ENCODE measurements around the gene TCFL5. TPM values are rescaled to one million over a fixed set of nuclear protein-coding genes. Genes with fewer than 3 reads are reported as not detected.

TCFL5 gene
- total RNA-seq, 4 donors from 2014 or later, result 5.3 to 20.0 (median 14.2) TPM

DNA sequence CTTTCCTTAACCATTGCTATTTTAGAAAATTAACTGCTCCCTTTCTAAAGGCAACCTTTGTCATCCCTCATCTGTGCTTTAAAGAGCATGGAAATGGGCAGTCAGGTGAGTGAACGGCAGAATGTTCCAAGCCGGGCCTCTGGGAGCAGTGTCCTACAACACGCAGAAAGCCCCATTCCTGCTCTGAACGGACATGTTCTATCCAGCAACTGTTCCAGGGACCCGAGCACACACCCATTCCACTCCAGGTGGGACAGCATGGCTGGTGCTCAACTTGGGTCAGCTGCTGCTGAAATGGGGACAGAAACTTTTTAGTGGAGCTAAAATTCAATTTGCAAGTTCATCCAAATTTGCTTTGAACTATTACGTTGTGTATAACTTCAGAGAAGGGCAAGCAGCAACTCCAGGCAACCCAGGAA lies 38.0 kb upstream of the TCFL5 start:
- no peak for TF ChIP-seq POLR2A (IDR thresholded peaks at IDR 0.05)
- TF ChIP-seq, protein P1, sequence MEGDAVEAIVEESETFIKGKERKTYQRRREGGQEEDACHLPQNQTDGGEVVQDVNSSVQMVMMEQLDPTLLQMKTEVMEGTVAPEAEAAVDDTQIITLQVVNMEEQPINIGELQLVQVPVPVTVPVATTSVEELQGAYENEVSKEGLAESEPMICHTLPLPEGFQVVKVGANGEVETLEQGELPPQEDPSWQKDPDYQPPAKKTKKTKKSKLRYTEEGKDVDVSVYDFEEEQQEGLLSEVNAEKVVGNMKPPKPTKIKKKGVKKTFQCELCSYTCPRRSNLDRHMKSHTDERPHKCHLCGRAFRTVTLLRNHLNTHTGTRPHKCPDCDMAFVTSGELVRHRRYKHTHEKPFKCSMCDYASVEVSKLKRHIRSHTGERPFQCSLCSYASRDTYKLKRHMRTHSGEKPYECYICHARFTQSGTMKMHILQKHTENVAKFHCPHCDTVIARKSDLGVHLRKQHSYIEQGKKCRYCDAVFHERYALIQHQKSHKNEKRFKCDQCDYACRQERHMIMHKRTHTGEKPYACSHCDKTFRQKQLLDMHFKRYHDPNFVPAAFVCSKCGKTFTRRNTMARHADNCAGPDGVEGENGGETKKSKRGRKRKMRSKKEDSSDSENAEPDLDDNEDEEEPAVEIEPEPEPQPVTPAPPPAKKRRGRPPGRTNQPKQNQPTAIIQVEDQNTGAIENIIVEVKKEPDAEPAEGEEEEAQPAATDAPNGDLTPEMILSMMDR (IDR thresholded peaks at IDR 0.05), result peak in 1 of 4 experiments; percentile 13
- H3K4me3 ChIP-seq, result no peak overlapping the region
- no peak overlapping the region for H3K27ac ChIP-seq
- H3K27me3 ChIP-seq, result no peaks in the 10 kb centered on the region
- H3K36me3 ChIP-seq, result no peaks in the 10 kb centered on the region
- H3K9me3 ChIP-seq, result no peaks in the 10 kb centered on the region
- no peak for DNase-seq
- peaks cover 5 to 8% of the 10 kb centered on the region in 2 donors for H3K4me1 ChIP-seq
- intact Hi-C loops (cut with DNase I; ENCODE audit: low total_unique reads), result no loop called here

DNA sequence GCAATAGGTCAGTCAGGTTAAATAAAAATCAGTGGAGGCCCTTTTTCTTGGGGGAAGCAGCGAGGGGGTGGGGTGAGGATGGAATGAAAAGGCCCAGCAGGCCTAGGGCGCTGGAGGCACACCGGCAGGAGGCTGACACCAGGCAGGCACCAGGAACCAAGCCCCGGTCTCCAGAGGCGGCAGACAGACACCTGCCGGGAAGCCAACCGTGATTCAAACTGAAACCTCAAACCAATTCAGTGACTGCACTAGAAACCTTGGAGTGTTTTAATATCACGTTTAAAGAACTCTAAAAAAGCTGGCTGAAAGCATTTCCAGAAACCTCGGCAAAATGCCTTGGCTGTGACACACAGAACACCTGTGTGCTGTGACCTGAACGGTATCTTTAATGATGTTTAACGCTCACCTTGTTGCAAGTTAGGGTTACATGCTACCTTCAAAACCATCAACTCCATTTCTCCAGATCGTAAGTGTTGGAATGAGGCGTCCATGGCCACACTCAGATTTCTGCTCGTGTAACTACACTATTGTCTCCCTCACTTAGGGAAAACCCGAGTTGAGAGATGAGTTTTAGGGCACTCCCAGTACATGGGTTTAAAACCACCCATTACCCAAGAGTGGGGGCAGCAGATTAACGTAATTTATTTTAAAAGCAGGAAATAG lies 37.5 kb upstream of the TCFL5 start:
- Histone ChIP-seq H3K36me3 (no peaks in the 10 kb centered on the region), H3K4me3 (no peak overlapping the region), H3K9me3 (no peaks in the 10 kb centered on the region), H3K27ac (no peak overlapping the region), H3K4me1 (peaks cover 5 to 8% of the 10 kb centered on the region in 2 donors), H3K27me3 (no peaks in the 10 kb centered on the region)
- no peak for TF ChIP-seq POLR2A (IDR thresholded peaks at IDR 0.05)
- TF ChIP-seq, protein P1 (IDR thresholded peaks at IDR 0.05), result no peak
- no peak for DNase-seq
- intact Hi-C loops (cut with DNase I; ENCODE audit: low total_unique reads), result no loop called here

DNA sequence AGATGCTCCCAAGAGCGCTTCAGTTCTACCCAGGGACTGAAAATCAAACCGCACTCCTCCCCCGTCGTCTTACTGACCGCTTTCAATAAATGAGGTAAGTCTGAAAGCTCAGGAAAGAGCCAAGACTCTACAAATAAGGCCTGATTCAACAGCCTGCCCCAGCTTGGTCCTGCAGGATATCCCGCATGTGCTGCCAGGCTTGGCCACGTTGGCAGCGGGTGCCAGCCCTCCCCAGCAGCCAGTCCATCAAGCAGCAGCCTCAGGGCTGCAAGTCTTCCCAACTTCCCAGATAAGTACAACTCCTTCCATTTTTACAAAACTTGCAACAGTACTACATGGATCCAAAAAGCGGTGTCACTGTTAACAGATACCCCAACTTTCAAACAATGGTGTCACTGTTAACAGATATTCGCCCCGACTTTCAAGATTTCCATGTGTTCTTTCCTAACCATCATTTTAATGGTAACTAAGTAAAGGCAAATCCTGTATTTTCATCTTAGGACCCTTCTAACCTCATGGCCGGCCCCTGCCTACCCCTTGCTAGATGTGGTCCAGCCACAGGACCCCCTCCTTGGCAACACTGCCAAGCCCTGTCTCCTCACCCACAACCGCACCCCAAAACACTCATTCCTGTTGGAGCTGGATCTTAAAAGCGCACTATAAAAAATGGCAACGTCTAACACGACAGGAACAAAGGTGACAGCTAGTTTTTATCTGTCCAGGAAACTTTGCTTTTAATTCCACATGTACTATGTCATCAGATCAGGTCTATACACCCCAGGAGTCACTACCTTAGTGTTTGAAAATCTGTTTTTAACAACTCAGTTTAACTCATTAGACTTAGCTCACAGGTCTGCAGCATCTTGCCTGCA lies 36.7 kb upstream of the TCFL5 start:
- no peaks in the 10 kb centered on the region for H3K27me3 ChIP-seq
- peaks cover 5 to 8% of the 10 kb centered on the region in 2 donors for H3K4me1 ChIP-seq
- no peak overlapping the region for H3K27ac ChIP-seq
- H3K4me3 ChIP-seq, result no peak overlapping the region
- no peak for TF ChIP-seq POLR2A (IDR thresholded peaks at IDR 0.05)
- TF ChIP-seq, protein P1 (IDR thresholded peaks at IDR 0.05), result no peak
- DNase-seq, result no peak
- H3K9me3 ChIP-seq, result no peaks in the 10 kb centered on the region
- intact Hi-C loops (cut with DNase I; ENCODE audit: low total_unique reads), result no loop called here
- H3K36me3 ChIP-seq, result no peaks in the 10 kb centered on the region

DNA sequence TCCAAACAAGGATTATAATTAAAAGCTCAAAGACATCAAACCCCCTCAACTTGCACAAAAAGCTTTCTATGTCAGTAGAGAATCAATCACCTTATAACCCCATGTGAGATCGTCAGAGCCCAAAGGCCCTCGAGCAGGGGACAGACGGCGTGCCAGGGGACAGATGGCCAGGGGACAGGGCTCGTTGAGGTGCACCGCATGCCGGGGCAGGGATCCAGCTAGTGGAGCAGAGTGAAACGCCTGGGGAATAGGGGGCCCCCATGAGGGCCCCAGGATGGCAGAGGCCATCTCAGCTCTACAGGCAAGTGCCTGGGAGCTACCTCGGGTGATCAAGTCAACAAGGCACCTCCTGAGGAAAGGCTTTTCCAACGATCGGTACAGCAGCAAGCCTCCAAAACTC lies 36.0 kb upstream of the TCFL5 start:
- TF ChIP-seq, protein P1 (IDR thresholded peaks at IDR 0.05), result no peak
- no peak for TF ChIP-seq POLR2A (IDR thresholded peaks at IDR 0.05)
- no peak overlapping the region for H3K4me3 ChIP-seq
- no peaks in the 10 kb centered on the region for H3K9me3 ChIP-seq
- intact Hi-C loops (cut with DNase I; ENCODE audit: low total_unique reads), result no loop called here
- no peaks in the 10 kb centered on the region for H3K36me3 ChIP-seq
- no peak for DNase-seq
- H3K27ac ChIP-seq, result no peak overlapping the region
- no peaks in the 10 kb centered on the region for H3K27me3 ChIP-seq
- H3K4me1 ChIP-seq, result peaks cover 5 to 8% of the 10 kb centered on the region in 2 donors

DNA sequence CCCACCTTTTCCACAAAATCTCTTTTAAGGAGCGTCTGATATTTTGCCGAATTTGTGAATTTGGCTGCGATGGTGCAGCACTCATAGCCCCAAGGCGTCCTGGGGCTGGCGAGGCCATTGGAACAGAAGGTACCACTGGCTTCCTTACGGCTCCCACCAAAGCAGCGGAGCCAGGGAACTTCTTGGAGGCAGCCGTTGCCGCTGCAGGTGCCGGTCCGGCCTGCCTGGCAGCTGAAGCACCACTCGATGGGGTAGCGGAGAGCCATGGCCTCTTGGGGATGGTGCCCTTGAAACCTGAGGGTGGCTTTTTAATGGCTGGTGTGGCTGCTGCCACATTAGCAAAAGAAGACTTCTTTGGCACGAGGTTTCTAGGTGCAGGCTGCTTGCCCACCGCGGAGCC lies 34.9 kb upstream of the TCFL5 start:
- Histone ChIP-seq H3K36me3 (no peaks in the 10 kb centered on the region), H3K27ac (no peak overlapping the region), H3K27me3 (no peaks in the 10 kb centered on the region), H3K4me3 (no peak overlapping the region), H3K4me1 (peaks cover 5 to 8% of the 10 kb centered on the region in 2 donors), H3K9me3 (no peaks in the 10 kb centered on the region)
- intact Hi-C loops (cut with DNase I; ENCODE audit: low total_unique reads), result no loop called here
- no peak for DNase-seq
- no peak for TF ChIP-seq POLR2A (IDR thresholded peaks at IDR 0.05)
